GM21381 (cell line): ENCODE data around the gene TBX20.
"Not testable (repeated sequence)": the region's sequence is repeated elsewhere in the genome, so short reads cannot be mapped to it uniquely, and the experiment has no call there.

Experiments
- ATAC-seq: cut with Tn5 transposase; IDR thresholded peaks from one replicate; pipeline ENCODE4 v1.9.1; 2021; ENCODE audit warnings: mild to moderate bottlenecking, moderate library complexity; ENCODE audit not compliant: unreplicated experiment

The TBX20 gene

DNA sequence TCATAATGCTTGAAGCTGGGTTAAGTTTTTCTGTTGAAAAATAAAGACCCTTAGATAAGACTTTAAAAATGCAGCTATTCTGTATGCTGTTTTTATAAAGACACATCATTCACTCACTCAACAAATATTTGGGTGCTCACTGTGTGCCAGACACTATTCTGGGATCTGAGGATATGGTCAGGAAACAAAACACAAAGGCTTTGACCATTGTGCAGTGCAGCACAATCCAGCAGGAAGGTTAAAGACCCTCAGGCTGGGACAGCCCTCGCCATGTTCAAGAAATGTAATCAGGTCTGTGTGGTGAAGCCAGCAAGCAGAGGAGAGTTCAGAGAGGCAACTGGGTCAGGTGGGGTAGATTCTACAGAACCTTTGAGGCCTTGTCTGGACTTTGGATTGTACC lies 31.5 kb downstream of the TBX20 start:
- not testable (repeated sequence) for ATAC-seq

DNA sequence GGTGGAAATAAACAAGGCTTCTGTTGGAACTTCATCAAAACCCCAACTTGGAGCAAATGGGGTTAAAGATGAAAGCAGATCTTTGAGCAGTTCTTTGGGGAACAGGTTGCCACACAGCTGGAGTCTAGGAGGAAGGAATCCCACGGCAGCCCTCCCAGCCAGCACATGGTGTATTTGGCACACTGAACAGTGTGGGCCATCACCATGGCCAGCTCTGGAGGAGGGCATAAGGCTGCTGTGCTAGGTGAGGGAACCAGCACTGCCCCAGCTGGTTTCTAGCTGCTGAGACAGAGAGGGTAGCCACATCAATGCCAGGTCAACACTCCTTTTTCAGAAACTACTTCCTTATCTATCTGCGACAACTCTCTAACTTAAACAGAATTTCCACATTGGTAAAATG lies 33.7 kb downstream of the TBX20 start:
- ATAC-seq: not testable (repeated sequence)

DNA sequence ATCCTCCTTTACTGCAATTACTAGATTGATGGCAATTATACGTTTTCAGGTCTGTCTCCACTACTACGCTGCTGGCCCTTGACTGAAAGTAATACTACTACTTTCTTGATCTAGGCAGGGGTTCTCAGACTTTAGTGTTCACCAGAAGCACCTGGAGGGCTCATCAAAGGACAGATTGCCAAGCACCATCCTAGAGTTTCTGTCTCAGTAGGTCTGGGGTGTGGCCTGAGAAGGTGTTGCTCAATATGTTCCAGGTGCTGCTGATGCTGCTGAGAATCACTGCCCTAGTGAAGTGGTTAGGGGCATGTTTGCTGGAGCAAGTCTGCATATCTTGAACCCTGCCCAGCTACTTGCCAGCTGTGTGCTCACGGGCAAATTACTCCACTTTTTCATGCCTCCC lies 37.9 kb downstream of the TBX20 start:
- not testable (repeated sequence) for ATAC-seq

DNA sequence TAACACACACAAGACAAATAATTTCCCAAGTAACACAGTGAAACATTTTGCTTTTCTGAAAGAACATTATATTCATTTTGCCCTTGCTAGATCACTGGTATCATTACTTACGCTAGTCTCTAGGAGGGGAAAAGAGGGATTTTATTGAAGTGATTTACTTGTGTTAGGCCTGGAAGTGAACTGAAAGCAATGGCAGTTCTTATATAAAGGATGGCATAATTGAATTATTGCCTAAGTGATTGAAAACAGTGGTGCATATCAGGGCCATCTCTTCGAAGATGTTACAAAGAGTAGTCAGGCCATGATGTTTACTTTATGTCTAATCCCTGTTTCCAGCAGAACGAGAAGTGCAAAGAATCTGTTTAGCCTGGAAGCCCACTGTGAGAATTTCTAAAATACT lies 38.8 kb downstream of the TBX20 start:
- not testable (repeated sequence) for ATAC-seq

DNA sequence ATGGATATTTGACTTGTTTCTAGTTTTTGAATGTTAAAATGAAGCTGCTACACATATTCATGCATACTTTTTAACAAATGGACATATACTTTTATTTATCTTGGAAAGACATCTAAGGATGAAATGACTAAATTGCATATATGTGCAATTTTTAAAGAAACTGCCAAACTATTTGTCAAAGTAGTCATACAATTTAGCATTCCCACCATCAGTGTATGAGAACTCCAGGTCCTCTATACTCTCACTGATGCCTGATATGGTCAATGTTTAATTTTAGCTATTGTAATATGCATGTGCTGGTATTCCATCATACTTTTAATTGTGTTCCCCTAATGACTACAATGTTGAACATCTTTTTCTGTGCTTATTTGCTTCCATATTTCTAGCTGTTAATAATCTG lies 47.0 kb downstream of the TBX20 start:
- not testable (repeated sequence) for ATAC-seq

DNA sequence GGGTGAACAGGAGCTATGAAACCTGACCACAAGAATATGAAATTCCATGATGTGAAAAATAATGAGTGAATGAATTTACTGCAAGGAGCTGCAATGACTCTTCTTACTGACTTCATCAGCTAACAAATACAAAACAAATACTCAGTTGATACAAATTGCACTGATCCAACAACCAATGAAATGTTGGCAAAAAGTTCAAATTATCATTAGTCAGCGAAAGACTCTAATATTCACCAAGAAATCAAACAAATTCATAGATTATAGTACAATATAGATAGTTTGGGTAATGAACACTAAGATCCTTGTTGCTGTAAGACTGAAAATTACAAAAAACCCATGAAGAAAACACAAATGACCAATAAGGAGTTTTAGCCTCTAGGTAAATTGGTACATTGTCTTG lies 49.0 kb downstream of the TBX20 start:
- ATAC-seq: not testable (repeated sequence)

DNA sequence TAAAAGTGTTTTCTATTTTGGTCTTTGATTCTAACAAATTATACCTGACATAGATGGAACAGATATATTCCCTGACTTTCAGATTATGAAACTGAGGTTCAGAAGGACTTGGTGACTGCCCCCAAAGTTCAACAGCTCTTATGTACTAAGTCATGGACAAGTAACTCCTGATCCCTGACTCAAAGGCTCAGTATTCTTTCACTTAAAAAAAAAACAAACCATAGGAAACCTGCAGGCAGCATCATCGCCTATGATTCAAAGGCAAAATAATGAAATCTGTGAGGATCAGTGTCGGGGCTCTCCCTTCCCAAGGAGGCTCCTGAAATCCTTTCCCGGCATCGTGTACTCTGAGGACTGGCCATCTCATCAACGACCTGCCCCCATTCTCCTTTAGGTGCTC lies 49.9 kb downstream of the TBX20 start:
- ATAC-seq: not testable (repeated sequence)

DNA sequence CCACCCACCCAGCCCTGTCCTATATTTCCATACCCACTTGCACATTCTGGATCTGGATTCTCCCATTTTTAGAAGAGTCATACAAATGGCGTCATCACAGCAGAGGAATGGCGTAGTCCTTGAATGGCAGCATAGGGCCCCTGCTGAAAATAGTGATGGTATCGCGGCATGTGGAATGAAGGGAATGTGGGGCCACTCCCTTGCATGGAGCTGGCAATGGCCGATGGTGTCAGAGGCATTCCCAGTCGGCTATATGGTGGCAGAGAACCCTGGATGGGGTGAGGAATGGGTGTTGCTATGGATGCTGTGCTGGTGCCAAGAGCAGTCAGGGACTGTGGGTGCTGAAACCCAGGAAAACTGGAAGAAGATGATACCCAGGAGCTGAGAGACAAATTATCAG lies 51.5 kb downstream of the TBX20 start:
- not testable (repeated sequence) for ATAC-seq

DNA sequence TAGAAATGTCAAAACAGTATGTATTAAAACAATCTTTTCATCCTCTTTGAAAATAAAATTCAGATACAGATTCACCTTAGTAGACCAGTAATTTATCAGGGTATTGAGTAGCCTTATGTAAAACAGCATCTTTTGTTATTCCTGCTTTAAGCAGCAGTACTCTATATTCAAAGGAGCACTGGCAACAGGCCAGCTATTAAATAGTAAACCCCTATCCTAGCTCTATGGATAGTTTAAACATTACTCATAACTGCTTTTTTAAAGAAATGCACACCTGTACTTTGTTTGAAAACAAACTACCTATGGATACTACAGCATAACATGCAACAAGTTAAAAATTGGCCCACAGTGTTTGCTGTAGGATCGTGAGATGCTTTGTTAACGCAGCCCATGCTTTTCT lies 53.7 kb downstream of the TBX20 start:
- not testable (repeated sequence) for ATAC-seq

DNA sequence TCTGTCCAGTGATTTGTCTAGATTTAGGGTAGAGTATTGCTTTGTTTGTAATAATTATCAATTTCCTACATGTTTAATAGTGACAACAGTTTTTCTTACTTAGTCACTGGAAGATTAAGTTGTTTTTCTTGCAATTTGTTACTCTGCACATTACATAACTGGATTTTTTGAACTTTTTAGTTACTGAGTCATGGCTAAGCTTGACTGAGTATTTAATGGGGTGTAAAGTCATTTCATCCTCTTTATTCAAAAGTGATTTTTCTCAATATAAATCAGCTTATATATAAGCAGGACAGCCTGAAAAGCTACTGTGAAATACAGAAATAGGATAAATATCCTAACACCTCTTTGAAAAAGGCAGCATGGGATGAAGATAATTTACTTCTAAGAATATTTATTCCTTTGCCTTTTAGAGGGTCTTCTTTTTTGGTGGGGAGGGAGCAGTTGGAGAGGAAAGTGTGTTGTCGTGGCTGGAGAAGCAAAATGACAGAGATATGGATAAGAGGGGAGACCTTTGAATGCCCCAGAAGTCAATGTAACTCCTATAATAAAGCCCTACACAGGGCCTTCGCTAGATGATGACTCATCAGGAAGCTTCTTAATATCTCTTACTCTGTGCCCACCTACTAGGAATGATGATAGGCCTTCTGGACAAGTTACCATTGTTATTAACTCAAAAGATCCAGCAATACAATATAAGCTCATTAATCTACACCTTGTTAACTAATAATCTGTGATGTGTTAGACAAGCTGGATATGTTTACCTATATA lies 55.3 kb downstream of the TBX20 start:
- ATAC-seq: not testable (repeated sequence)

DNA sequence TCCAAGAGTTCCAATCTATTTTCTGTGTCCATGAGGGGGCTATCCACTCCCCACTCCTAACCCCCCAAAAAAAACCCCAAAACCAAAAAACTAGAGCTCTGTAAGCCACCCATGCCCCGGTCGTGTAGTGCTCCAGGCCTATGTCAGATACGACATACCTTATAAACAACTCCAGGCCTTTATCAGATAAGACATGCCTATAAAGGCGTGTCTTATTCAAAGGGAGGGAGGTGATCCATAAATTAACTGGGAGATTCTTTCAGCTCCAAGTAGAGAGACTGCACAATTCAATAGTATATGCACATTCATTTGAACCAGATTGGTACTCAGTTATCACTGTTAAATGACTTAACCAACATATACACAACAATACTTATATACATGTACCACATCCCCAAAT lies 62.3 kb downstream of the TBX20 start:
- not testable (repeated sequence) for ATAC-seq

DNA sequence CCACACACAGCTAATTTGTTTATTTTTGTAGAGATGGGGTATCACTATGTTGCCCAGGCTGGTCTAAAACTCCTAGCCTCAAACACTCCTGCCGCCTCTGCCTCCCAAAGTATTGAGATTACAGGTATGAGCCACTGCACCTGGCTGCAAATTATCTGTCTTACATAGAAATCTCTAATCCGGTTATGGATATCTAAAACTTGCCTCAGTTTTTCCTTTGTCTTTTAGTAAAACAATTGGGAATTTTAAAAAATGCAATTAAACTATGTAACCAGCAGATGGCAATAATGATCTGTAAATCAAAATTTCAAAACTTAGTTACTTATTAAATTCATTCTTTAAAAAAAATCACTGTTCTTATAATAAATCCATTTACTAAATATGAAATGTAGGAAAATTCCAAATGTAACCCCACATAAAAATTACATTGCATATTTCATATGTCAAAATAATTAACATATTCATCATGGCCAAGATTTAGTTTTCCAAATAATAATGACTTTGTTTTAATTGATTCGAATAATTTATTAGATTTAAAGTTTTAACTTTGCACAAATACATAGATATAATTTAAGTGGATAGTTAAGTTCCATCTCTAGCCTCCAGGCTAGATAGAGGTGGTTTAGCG lies 63.6 kb downstream of the TBX20 start:
- ATAC-seq: not testable (repeated sequence)

DNA sequence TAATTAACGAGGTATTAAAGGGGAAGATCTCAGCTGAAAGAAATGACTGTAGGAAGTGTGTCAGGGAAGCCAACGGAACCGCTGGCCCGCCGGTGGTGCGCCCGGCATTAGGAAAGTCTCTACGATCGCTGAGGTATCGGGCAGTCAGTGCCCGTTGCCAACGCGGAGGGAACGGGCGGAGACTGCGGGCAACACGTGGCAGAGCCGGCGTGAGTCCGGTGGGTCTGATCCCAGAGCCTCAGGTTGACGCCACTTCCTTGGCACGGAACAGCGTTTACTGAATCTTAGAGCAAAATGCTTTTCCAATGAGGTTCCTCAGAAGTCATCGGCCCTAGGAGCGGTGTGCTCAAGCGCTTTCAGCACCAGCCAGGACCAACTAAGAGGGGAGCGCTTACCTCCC lies 67.1 kb downstream of the TBX20 start:
- ATAC-seq: not testable (repeated sequence)

DNA sequence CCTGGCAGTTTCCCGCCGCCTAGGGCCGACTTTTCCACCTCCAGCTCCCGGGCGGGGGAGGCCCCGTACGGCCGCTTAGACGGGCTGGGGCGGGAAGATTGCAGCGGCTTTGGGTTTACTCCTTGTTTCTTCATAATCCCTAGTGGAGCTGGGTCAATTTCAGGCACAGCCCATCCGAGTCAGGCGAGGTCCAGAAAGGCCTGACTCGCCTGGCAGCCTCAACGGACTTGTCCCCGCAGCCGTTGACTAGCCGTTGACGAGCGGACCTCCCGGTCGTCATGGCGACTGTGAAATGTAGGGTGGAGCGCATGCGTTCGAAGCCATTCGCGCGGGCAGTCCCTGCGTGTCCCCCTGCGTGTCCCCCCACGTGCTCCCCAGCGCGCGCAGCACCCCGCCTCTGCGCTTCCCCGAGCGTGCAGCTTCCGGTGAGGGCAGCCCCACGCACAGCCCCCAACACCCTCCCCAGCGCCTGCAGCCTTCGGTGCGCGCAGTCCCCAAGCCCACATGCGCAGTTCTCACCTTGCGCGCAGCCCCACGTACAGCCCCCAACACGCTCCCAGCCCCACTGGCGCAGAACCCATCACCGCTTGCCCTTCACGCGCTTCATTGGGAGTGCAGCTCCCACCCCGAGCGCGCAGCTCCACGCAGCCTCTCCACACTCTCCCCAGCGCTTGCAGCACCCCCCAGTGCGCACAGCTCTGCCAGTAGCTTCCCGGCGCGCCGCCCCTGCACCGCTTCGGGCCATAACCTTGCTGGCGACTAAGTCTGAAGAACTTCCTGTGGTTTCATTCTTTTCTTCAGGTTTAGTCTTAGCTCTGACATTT lies 67.8 kb downstream of the TBX20 start:
- no peak for ATAC-seq

DNA sequence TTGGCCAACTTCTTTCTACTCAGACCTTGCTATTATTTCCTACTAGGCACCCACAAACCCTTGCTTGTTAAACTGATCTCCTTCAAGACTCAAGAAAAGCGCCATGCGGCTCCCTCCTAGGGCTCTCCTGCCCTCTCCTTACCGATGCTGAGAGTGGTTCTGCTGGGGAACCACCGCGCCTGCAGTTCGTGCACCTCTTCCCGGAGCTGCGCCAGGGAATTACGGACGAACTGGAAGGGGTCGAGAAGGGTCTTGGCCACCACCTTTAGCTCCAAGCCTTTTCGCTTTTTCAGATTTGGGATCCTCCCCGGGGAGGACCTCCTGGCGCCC lies 68.4 kb downstream of the TBX20 start:
- ATAC-seq: not testable (repeated sequence)

DNA sequence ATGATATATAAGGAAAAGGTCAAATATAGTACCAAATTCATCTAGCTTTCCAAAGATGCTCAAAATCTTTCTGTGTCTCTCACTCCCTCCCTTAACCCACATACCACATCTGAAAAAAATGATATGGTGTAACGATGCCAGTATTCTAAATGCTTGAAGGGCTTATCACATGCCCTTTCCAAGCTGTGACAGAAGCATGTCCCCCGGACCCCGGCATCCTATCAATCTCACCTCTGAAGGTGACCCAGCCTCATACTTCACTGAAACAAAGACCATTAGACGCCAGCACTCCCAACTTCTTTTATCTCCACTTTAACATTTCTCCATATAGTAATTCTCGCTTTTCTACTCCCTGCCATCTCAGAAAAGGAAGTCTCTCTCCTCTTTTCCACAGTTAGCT lies 68.9 kb downstream of the TBX20 start:
- ATAC-seq: not testable (repeated sequence)

DNA sequence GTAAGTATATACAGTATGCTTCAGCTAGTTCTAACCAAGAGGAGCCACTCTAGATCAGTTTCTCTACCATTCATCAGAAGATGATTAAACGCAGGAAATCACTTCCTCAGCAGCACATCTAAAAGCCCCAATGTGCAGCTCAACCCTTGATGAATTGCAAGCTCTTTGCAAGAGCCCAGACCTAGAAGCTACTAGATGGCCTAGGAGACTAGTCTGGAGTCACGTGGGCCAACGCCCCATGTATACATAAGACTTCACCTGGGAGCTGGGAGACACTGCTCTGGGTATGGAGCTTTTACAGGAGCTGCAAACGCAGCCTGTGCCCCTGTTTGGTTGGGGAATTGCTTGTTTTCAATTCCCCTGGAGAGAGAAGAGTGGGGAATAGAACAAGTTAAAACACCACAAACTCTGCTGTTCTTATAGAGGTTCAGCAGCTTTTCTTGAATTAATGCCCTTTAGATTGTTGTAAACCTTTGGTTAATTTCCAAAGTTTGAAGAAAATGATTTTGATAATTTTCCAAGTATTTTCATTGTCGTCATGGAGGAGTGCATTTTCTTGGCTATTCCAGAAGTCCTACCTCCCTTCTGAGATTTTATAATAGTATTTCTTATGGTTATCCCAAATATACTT lies 69.9 kb downstream of the TBX20 start:
- not testable (repeated sequence) for ATAC-seq

DNA sequence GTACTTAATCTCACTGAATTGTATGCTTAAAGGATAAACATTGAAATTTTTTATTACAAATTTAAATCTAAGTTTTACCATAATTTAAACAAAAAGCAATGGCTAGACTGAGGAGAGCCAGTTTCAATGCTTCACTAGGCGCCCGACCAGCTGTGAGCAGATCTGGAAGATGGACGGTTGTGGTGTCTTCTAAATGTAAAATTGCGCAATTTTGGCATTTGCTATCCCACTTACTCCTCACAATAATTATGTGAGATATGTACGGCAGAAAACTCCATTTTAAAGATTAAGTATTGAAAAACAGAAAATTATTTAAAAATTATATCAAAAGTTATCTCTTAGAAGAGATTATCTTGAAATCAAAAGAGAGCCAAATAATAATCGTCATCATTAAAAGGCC lies 73.2 kb downstream of the TBX20 start:
- not testable (repeated sequence) for ATAC-seq

DNA sequence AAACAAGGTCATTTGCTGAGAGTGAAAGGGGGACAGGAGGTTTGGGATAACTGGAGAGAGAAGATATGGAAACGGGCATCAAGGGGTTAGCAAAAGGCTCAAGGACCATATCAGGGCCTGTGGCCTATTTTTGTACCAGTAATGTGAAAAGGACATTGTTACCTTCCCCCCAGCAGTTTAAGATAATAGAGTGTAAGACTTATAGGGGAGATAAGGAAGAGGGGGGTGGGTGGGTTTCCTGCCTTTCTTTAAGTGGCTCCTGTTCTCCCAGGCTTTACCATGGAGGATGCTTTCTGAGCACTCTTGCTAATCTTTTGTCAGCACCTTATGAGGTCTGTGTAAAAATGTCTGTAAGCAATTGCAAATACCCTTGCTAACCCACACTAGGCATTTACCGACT lies 80.7 kb downstream of the TBX20 start:
- not testable (repeated sequence) for ATAC-seq

DNA sequence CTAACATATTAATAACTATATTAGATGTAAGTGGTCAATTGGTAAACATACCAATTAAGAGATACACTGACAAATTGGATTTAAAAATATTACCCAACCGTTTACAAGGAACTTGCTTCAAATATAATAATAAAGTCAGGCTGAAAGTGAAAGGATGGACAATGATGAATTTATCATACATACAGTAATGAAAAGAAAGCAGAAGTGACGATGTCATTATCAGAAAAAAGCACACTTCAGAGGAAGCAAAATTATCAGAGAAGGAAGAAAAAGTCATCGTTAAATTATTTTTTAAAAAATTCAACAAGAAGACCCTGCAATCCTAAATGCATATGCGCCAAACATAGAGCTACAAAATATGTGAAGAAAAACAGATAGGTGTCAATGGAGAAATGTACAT lies 81.8 kb downstream of the TBX20 start:
- ATAC-seq: not testable (repeated sequence)

DNA sequence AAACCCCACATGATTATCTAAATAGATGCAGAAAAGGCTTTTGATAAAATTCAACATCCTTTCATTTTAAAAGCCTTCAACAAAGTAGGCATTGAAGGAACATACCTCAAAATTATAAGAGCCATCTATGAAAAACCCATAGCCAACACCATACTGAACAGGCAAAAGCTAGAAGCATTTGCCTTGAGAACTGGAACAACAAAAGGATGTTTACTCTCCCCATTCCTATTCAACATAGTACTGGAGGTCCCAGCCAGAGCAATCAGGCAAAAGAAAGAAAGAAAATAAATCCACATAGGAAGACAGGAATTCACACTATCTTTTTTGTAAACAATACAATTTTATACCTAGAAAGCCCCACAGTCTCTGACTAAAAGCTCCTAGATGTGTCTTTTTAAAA lies 86.2 kb downstream of the TBX20 start:
- ATAC-seq: not testable (repeated sequence)
